Mesothelial cell of epicardium (in vitro differentiated cells): ENCODE data around the gene TRHDE. TPM values are rescaled to one million over a fixed set of nuclear protein-coding genes. Genes with fewer than 3 reads are reported as not detected.

Source experiments
- DNase-seq, 2 experiments: peaks; one replicate each; pipeline ENCODE4 v3.0.0; 2021; ENCODE audit warnings: low spot score in 2 of 2; ENCODE audit not compliant: unreplicated experiment in 2 of 2
- H3K27ac Mint-ChIP-seq: 2 replicates; pipeline ENCODE4 v1.8.0; 2021; ENCODE audit warnings: mixed read lengths
- H3K27me3 Mint-ChIP-seq: 2 replicates; pipeline ENCODE4 v1.8.0; 2021; ENCODE audit warnings: low read depth, mixed read lengths
- H3K36me3 Mint-ChIP-seq: 2 replicates; pipeline ENCODE4 v1.8.0; 2021; ENCODE audit warnings: mixed read lengths
- H3K4me1 Mint-ChIP-seq: 2 replicates; pipeline ENCODE4 v1.8.0; 2021; ENCODE audit warnings: mixed read lengths
- H3K4me3 Mint-ChIP-seq: 2 replicates; pipeline ENCODE4 v1.8.0; 2021; ENCODE audit warnings: mild to moderate bottlenecking, moderate library complexity, mixed read lengths
- H3K9me3 Mint-ChIP-seq: 2 replicates; pipeline ENCODE4 v1.8.0; 2021; ENCODE audit warnings: mixed read lengths
- total RNA-seq: library from RNA; stranded (reverse); gene quantifications from 3 replicates; pipeline ENCODE4 v1.2.1, GENCODE V29; 2021
- TF ChIP-seq, protein P1 (sequence below): fragments of 200-600 bp; sonication (generic); IDR thresholded peaks from one replicate; pipeline ENCODE4 v1.5.0; 2021; ENCODE audit warnings: antibody characterized with exemption; ENCODE audit not compliant: unreplicated experiment

Gene TRHDE
- total RNA-seq, 1 donor from 2014 or later = 1.0 TPM

DNA sequence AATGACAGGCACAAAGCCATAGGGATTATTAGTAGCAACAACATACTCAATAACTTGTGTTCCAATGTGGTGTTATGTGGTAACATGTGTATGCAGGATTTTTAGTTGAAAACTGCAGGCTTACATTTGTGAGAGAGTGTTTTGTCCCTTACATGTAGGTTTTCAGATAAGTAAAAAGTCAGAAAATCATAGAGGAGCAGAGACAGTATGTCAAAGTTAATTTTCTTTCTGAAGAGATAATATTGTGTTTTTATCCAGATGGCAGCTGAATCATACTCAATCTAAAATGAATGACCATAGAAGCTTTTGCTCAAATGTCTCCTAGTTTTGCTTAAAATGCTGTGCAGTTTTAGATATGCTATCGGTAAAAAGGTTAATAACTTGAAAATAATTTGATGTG lies 277.0 kb downstream of the TRHDE start:
- Mint-ChIP-seq H3K4me3 (no peak overlapping the region), H3K36me3 (no peaks in the 10 kb centered on the region), H3K27me3 (no peaks in the 10 kb centered on the region), H3K27ac (no peak overlapping the region), H3K4me1 (peaks cover 35% of the 10 kb centered on the region), H3K9me3 (peaks cover 3% of the 10 kb centered on the region)
- no peak for DNase-seq
- TF ChIP-seq, protein P1, sequence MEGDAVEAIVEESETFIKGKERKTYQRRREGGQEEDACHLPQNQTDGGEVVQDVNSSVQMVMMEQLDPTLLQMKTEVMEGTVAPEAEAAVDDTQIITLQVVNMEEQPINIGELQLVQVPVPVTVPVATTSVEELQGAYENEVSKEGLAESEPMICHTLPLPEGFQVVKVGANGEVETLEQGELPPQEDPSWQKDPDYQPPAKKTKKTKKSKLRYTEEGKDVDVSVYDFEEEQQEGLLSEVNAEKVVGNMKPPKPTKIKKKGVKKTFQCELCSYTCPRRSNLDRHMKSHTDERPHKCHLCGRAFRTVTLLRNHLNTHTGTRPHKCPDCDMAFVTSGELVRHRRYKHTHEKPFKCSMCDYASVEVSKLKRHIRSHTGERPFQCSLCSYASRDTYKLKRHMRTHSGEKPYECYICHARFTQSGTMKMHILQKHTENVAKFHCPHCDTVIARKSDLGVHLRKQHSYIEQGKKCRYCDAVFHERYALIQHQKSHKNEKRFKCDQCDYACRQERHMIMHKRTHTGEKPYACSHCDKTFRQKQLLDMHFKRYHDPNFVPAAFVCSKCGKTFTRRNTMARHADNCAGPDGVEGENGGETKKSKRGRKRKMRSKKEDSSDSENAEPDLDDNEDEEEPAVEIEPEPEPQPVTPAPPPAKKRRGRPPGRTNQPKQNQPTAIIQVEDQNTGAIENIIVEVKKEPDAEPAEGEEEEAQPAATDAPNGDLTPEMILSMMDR = no peak

GRCh38 chr12:72560003-72560769 lies 288.0 kb downstream of the TRHDE start:
- TF ChIP-seq, protein P1 = no peak
- peaks cover 50% of the 10 kb centered on the region for H3K4me1 Mint-ChIP-seq
- H3K36me3 Mint-ChIP-seq = no peaks in the 10 kb centered on the region
- H3K9me3 Mint-ChIP-seq = no peaks in the 10 kb centered on the region
- no peak for DNase-seq
- no peaks in the 10 kb centered on the region for H3K27me3 Mint-ChIP-seq
- peak overlapping the region; percentile 91 for H3K27ac Mint-ChIP-seq
- no peak overlapping the region for H3K4me3 Mint-ChIP-seq

DNA sequence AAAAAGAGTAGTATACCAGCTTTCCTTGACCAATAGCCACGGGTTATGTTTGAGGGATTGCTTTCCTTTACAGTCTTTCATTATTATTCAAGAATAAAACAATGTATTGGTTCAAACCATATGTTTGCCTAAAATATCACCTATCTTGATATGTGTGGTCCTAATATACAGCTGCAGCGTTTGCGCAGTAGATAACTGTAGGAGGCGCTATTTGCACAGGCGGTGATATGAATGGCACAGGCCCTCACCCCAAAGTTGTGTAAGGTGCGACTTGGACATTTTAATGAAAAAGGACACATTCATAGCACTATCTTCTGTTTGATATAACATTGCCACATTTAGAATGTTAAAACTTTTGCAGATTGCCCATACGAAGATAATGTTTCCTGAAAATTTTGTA lies 298.4 kb downstream of the TRHDE start:
- Mint-ChIP-seq H3K4me3 (no peak overlapping the region), H3K4me1 (no peaks in the 10 kb centered on the region), H3K36me3 (no peaks in the 10 kb centered on the region), H3K9me3 (no peaks in the 10 kb centered on the region), H3K27ac (no peak overlapping the region), H3K27me3 (no peaks in the 10 kb centered on the region)
- TF ChIP-seq, protein P1 = no peak
- DNase-seq = no peak

DNA sequence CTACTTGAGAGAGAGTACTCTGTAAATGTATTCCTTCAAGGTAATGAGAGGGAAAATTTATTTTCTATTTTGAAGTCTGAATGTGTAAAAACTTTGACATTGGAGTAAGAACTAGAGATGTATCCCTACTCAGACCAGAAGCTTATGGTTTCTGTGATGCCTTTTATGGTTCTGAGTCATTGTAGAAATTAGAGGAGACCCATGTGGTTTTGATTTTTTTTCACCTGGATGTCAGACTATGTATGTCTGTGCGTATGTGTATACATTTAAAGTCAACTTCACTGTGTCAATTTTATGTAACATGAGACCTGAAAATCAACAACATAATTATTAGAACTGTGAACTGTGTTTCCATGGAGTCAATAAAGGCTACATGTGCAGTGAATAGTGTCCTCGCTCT lies 302.0 kb downstream of the TRHDE start:
- Mint-ChIP-seq H3K36me3 (no peaks in the 10 kb centered on the region), H3K4me1 (peaks cover 8% of the 10 kb centered on the region), H3K4me3 (no peak overlapping the region), H3K9me3 (no peaks in the 10 kb centered on the region), H3K27ac (no peak overlapping the region), H3K27me3 (no peaks in the 10 kb centered on the region)
- TF ChIP-seq, protein P1 = no peak
- DNase-seq = no peak

DNA sequence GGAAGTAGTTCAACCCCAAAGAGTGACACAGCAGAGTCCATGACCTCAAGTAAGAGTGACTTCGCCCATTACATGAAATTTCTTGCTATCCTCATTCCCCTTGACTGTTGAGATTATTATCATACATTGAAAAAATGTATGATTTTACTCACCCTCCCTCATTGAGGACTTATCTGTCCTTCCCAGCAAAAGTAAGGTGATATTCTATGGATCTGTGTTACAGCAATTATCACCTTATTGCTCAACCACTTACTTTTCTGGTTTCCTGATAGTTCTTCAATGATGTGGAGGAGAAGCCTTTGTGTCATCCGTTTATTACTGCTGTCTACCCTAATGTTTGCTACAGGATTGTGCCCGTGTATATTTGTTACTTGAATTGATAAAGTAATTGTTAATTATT lies 306.2 kb downstream of the TRHDE start:
- H3K4me1 Mint-ChIP-seq = peaks cover 8% of the 10 kb centered on the region
- no peak for DNase-seq
- no peaks in the 10 kb centered on the region for H3K9me3 Mint-ChIP-seq
- H3K27me3 Mint-ChIP-seq = no peaks in the 10 kb centered on the region
- no peak overlapping the region for H3K27ac Mint-ChIP-seq
- no peak overlapping the region for H3K4me3 Mint-ChIP-seq
- H3K36me3 Mint-ChIP-seq = no peaks in the 10 kb centered on the region
- TF ChIP-seq, protein P1 = no peak
